GM21381 (cell line): ENCODE data around the gene GASK1A.

Experiments used
- ATAC-seq: cut with Tn5 transposase; IDR thresholded peaks from one replicate; pipeline ENCODE4 v1.9.1; 2021; ENCODE audit warnings: mild to moderate bottlenecking, moderate library complexity; ENCODE audit not compliant: unreplicated experiment

Gene GASK1A

DNA sequence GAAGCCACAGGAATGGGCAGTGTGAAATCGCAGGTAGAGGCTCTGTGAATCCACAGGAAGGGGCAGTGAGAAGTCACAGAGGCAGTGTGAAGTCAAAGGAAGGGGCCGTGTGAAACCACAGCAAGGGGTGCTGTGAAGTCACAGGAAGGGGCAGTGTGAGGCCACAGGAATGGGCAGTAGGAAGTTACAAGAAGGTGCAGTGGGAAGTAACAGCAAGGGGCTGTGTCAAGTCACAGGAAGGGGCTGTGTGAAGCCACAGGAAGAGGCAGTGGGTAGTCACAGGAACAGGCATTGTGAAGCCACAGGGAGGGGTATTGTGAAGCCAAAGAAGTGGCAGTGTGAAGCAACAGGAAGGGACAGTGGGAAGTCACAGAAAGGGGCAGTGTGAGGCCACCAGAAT lies 34.1 kb downstream of the GASK1A start:
- ATAC-seq: no peak

DNA sequence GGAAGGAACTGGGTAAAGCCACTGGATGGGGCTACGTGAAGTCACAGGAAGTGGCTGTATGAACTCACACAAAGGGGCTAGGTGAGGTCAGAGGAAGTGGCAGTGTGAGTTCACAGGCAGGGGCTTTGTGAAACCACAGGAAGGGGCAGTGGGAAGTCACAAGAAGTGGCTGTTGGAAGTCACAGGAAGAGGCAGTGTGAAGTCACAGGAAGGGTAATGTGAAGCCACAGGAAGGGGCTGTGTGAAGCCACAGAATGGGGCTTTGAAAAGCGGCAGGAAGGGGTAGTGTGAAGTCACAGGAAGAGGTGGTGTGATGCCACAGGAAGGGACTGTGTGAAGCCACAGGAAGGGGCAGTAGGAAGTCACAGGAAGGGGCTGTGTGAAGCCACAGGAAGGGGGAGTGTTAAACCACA lies 34.6 kb downstream of the GASK1A start:
- no peak for ATAC-seq

DNA sequence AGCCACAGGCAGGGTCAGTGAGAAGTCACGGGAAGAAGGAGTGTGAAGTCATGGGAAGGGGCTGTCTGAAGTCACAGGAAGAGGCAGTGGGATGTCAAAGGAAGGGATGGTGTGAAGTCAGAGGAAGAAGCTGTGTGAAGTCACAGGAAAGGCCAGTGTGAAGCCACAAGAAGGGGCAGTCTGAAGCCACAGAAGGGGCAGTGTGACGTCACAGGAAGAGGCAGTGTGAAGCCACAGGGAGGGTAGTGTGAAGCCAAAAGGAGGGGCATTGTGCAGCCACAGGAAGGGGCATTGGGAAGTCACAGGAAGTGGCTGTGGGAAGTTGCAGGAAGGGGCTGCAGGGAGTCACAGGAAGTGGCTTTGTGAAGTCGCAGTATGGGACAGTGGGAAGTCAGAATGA lies 35.1 kb downstream of the GASK1A start:
- no peak for ATAC-seq

DNA sequence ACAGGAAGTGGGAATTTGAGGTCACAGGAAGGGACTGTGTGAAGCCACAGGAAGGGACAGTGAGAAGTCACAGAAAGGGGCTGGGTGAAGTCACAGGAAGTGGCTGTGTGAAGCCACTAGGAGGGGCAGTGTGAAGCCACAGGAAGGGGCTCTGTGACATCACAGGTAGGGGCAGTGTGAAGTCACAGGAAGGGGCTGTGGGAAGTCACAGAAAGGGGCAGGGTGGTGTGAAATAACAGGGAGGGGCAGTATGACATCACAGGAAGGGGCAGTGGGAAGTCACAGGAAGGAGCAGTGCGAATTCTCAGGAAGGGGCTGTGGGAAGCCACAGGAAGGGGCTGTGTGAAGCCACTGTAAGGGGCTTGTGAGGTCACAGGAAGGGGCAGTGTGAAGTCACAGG lies 35.8 kb downstream of the GASK1A start:
- no peak for ATAC-seq

DNA sequence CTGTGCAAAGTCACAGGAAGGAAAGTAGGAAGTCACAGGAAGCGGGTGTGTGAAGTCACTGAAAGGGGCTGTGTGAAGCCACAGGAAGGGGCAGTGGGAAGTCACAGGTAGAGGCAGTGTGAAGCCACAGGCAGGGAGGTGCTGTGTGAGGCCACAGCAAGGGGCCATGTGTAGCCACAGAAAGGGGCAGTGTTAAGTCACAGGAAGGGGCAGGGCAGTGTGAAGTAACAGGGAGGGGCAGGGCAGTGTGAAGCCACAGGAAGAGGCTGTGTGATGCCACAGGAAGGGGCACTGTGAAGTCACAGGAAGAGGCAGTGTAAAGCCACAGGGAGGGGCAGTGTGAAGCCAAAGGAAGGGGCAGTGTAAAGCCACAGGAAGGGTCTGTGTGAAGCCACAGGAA lies 36.5 kb downstream of the GASK1A start:
- no peak for ATAC-seq

DNA sequence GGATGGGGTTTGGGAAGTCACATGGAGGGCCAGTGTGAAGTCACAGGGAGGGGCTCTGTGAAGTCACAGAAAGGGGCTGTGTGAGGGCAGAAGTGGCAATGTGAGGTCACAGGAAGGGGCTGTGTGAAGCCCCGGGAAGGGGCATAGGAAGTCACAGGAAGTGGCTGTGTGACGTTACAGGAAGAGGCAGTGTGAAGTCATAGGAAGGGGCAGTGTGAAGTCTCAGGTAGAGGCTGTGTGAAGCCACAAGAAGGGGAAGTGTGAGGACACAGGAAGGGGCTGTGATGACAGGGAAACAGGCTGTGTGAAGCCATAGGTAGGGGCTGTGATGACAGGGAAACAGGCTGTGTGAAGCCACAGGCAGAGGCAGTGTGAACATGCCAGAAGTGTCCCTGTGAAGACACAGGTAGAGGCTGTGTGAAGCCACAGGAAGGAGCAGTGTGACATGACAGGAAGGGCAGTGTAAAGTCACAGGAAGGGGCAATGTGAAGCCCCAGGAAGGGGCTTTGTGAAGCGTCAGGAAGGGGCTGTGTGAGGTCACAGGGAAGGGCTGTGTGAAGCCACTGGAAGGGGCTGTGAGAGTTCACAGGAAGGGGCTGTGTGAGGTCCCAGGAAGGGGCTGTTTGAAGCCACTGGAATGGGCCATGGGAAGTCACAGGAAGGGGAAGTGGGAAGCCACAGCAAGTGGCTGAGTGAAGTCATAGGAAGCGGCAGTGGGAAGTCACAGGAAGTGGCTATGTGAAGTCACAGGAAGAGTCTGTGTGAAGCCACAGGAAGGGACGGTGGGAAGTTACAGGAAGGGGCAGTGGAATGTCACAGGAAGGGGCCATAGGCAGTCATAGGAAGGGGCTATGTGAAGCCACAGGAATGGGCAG lies 37.1 kb downstream of the GASK1A start:
- no peak for ATAC-seq

DNA sequence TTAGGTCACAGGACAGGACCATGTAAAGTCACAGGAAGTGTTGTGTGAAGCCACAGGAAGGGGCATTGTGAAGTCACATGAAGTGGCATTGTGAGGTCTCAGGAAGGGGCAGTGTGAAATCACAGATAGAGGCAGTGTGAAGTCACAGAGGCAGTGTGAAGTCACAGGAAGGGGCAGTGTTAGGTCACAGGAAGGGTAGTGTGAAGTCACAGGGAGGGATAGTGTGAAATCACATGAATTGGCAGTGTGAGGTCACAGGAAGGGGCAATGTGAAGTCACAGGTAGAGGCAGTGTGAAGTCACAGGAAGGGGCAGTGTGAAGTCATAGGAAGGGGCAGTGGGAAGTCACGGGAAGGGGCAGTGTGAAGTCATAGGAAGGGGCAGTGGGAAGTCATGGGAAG lies 37.9 kb downstream of the GASK1A start:
- ATAC-seq: no peak

DNA sequence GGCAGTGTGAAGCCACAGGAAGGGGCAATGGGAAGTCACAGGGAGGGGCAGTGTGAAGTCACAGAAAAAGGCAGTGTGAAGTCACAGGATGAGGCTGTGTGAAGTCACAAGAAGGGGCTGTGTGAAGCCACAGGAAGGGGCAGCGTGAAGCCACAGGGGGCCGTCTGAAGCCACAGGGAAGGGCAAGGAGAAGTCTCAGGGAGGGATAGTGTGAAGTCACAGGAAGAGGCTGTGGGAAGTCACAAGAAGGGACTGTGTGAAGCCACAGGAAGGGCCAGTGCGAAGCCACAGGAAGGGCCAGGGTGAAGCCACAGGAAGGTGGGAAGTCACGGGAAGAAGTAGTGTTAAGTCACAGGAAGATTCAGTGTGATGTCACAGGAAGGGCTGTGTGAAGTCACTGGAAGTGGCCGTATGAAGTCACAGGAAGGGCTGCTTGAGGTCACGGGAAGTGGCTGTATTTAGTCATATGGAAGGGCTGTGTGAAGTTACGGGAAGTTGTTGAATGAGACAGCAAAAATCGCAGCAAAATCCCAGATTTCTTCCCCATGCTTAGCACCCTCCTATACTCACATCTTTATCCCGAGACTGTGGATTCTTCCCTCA lies 38.6 kb downstream of the GASK1A start:
- ATAC-seq: no peak

DNA sequence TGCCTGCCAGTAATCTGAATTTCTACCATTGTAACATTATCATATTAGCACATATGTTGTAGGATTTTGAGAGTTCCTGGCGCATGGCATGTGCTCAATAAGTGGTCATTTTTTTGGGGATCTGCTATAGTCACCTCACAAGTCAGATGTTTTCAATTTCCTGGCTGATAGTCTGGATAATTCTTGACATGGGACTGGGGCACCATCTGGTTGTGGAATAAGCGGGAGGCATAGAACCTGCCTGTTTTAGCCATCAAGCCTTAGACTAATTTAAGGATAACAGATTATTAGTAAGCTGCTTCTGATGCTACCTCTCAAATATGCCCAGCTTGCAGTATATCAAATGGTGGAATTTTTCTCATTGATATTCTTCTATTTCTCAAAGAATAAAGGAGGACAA lies 39.1 kb downstream of the GASK1A start:
- ATAC-seq: no peak

DNA sequence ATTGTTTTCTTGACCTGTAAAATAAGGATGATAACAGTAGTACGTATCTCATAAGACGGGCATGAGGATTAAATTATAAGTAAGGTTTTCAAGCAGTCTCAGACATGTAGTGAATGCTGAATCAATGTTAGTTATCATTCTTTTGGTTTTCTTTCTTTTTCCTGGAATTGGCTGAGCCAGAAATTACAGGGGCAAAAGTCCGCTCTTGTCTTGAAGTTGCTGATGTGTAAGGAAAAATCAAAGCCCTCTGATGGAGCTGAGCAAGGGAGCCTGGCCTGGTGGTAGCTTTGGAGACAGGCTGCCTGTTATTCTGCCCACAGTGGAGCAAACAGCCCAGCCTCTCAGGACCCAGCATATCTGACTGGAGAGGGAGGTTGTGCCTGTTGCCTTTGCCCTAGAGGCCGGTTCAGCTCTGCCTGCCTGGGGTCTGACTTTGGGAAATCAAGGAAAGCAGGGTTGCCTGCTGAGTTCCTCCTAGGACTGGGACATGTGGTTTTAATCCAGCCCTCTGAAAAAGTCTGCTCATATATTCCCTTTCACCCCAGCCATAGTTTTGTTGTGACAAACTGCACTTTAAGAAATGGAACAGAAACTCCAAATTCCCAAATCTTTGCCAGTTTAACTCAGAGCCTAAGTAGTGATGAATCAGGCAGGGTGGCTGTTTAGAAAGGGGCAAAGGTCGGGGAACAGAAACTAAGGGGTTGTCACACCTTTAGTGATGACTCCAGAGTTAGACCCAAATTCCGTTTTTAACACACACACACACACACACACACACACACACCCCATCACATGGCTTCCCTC lies 40.1 kb downstream of the GASK1A start:
- ATAC-seq: no peak

DNA sequence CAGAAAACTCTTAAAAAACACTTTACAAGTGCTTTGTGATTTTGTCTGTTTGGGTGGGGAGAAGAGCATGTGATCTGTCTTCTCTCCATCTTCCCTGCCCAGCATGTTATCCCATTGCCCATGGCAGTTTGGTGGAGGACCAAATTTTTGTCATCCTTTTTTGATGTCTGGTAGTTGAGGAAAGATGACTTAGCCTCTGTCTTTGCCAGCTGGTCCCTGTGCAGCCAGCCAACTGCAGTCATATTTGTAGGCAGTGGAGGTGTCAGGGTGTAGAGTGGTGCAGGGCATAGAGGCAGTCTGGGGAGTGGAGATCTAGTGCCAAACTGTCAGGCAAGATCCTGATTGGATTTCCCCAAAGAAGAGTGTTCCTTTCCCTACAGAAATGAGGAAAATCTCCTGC lies 40.7 kb downstream of the GASK1A start:
- ATAC-seq: no peak

DNA sequence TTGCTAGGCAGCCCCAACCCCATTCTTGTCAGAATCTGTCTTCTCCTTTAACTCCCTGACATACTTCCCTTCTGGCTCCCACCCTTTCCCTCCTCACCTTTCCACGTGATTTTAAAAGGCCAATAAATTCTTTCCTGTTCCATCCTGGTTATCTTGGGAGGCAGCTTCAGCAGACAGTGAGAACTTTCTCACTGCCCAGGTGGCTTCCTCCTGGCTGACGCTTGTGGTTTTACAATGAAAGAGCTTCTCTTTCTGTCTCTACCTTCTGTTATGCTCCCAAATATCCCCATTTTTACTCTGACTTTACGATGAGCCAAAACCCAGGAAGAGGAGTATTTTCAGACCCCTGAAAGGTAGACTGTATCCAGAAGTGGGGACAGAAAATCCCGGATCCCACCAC lies 42.1 kb downstream of the GASK1A start:
- no peak for ATAC-seq

DNA sequence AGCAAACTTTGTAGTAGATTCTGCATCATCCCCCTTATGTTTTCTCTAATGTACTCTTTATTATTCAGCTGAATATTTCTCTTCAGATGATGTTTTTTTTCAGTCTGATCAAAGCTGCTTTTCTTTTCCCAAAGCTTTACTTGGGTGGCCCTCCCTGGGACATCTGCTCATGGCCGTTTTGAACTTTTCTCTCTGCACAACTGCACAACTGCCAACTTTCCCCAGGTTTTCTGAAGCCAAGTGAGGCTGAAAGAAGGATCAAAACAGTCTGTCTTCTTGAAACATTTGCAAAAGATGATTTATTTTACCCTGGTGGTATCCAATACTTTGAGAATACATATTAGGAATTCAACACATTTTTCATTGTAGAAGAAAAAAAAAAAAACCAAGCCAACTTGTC lies 43.0 kb downstream of the GASK1A start:
- no peak for ATAC-seq

DNA sequence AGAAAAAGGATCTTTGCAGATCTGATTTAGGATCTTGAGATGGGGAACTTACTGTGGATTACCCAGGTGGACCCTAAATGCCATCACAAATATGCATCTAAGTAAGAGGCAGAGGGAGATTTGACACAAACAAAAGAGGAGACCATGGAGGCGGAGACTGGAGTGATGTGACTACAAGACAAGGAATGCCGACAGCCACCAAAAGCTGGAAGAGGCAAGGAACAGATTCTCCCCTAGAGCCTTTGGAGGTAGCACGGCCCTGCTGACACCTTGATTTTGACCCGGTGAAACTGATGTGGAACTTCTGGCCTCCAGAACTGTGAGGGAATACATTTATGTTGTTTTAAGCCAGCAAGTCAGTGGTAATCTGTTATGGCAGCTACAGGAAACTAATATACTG lies 44.0 kb downstream of the GASK1A start:
- no peak for ATAC-seq

DNA sequence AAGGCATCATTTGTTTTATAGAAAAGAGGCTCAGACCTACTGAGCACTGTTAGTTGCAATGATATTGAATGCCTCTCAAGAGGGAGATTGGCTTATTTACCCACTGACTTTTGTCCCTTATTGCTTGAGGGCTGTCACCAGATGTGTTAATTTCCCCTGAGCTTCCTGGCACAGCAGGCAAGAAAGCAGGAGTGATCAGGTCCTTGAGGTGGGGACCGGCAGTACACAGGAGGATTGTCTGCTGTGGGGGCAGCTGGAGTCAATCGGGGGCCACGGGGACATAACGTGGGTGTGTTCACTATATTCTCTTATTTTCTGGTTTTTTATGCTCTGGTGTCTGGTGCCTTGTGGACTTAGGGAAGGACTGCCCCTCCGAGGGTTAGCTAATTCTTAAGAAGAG lies 44.6 kb downstream of the GASK1A start:
- no peak for ATAC-seq

DNA sequence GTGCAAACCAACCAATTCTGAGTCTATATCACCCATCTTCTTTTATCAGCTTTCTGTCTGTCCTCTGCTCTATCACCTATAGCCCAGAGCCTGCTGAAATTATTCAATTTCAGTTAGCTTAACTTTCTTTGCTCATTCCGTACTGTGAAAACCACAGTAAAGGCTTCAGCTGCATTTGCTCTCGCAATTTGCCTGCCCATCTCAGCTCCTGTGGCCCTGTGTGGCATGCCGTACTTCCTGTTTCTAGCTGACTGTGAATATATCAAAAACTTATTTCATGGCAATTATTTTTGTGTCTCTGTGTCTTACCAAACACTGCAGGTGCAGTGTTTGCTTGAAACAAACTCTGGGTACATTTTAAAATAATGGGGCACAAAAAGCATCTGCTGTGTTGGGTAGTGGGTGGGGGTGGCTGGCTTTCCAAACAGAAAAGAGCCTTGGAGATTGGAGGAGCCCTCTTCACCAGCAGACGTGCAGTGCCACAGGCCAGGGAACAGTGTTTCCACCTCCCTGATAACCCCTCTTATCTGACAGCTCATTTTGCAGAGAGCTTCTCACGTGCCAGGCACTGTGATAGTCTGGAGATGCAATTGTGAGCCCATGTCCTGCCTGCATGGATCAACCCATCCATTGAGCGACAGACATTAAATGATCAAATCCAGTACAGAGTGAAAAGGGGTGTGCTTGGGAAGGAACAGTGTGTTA lies 45.2 kb downstream of the GASK1A start:
- ATAC-seq: no peak

DNA sequence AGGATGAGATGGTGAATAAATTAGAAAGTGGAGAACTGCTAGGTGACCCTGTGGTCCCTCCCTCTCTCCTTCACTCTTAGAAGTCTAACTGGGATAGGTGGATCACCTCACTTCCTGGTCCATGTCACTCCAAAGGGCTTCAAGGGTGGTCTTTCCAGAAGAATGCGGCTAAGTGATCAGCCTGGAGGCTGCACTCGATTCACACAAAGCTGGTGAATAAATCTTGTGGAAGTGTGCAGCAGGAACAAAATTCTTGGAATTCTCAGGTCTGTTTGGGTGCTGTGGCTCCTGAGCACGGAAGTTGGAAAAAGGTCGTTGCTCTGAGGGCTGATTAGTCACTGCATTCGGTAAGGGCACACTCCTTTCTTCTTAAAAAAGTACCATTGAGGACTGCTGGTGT lies 46.3 kb downstream of the GASK1A start:
- no peak for ATAC-seq

DNA sequence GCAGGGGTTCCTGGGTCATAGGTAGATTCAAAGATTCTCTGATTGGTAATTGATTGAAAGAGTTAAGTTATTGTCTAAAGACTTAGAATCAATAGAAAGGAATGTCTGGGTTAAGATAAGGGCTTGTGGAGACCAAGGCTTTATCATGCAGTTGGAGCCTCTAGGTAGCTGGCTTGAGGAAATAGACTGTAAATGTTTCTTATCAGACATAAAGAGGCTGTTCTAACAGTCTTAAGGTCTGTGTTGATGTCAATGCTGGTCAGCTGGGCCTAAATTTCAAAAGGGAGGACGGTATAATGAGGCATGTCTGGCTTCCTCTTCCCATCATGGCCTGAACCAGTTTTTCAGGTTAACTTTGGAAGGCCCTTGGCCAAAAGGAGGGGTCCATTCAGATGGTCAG lies 48.9 kb downstream of the GASK1A start:
- no peak for ATAC-seq

DNA sequence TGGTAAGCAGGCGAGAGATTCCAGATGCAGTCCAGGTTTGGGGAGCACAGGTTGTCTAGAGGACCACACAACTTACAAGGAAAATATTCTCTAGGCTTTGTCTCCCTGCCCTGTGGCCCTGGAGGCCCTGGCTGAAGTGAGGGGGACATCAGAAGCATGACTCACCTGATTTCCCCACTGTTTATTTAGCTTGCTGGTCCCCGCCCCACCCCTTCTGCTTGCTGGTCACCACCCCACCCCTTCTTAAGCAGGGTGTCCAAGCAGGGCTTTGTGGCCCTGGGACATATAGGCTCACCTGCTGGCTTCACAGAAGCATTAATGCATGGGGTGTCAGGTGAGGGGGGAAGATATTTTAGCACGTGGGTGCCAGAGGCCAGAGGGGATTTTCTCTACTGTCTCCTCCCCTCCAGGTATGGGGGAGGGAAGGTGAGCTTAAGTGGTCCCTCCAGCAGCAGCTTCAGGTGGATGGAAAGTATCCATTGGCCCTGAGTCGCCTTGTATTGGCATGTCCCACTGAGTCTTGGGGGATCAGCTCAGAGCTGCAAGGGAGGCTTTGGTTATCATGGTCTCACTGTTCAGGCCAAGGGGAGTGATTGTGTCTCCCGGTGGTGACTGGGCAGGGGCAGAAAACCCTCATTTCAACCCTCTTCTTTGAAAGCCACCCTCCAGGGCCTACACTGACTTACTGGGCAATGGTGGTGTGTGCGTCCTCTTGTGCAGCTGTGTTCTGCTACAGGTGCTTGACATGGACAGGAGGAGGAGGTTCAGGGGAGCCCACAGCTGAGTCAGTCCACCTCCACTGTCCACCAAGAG lies 49.8 kb downstream of the GASK1A start:
- no peak for ATAC-seq

DNA sequence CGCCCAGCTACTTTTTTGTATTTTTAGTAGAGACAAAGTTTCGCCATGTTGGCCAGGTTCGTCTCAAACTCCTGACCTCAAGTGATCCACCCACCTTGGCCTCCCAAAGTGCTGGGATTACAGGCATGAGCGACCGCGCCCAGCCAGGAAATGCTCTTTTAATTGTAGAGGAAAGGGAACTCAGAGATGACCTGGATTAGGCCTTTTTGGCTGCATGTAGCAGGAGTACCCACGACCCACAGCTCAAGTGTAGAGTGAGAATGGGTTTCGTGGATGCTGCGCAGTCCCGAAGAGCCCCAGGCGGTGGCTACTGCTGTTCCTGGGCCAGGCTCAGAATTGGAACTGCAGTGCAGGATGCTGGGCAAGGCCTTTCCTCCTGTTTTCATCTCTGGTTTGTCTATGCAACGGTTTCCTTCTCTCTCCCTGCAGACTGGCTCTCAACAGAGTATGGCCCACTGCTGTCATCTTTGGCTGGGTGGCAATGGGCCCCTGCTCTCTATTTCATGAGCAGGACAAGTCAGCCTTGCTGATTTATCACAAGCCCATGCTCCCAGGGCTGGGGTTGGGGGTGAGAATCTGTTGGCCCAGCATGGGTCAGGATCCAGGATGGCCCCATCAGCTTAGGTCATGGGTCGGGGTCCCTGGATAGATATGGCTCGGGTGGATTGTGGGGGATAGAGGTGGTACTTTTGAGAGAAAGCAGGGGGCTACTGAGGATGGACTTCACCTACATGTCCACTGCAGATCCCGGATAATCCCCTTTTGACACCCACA lies 51.2 kb downstream of the GASK1A start:
- ATAC-seq: no peak
